Measurements from ENCODE around the gene CRMP1. TPM values are rescaled to one million over a fixed set of nuclear protein-coding genes. Genes with fewer than 3 reads are reported as not detected.

The CRMP1 gene
- total RNA-seq, 1 donor from 2014 or later: 1.4 TPM

GRCh38 chr4:5796976-5797375 is 95.9 kb downstream of the CRMP1 start:
- intact Hi-C loops (cut with micrococcal nuclease): no loop called here
- Histone ChIP-seq H3K4me3 (no peak overlapping the region), H3K4me1 (no peaks in the 10 kb centered on the region), H3K27ac (replicated peaks) (no peak overlapping the region), H3K27me3 (ENCODE audit: low read depth) (no peaks in the 10 kb centered on the region), H3K36me3 (peaks cover 19% of the 10 kb centered on the region), H3K9me3 (replicated peaks) (no peaks in the 10 kb centered on the region)
- DNase-seq: no peak
- no peak for TF ChIP-seq CTCF (IDR thresholded peaks at IDR 0.05; ENCODE audit: borderline replicate concordance)

- no peaks in the 10 kb centered on the region for H3K9me3 ChIP-seq (replicated peaks)
- no peak for DNase-seq
- no peak overlapping the region for H3K27ac ChIP-seq (replicated peaks)
- H3K27me3 ChIP-seq (ENCODE audit: low read depth): no peaks in the 10 kb centered on the region
- H3K4me3 ChIP-seq: no peak overlapping the region
- H3K4me1 ChIP-seq: no peaks in the 10 kb centered on the region
- TF ChIP-seq CTCF (IDR thresholded peaks at IDR 0.05; ENCODE audit: borderline replicate concordance): no peak
- peaks cover 17% of the 10 kb centered on the region for H3K36me3 ChIP-seq
- intact Hi-C loops (cut with micrococcal nuclease): no loop called here
These were observed 97.3 kb downstream of the CRMP1 start for GRCh38 chr4:5795580-5795979.

- TF ChIP-seq CTCF (IDR thresholded peaks at IDR 0.05; ENCODE audit: borderline replicate concordance): no peak
- H3K36me3 ChIP-seq: peaks cover 17% of the 10 kb centered on the region
- intact Hi-C loops (cut with micrococcal nuclease): no loop called here
- H3K4me1 ChIP-seq: no peaks in the 10 kb centered on the region
- no peaks in the 10 kb centered on the region for H3K9me3 ChIP-seq (replicated peaks)
- H3K27ac ChIP-seq (replicated peaks): no peak overlapping the region
- no peak for DNase-seq
- H3K4me3 ChIP-seq: no peak overlapping the region
- H3K27me3 ChIP-seq (ENCODE audit: low read depth): no peaks in the 10 kb centered on the region
These were observed 99.4 kb downstream of the CRMP1 start for GRCh38 chr4:5793514-5793913.

GRCh38 chr4:5791654-5792053 is 101.2 kb downstream of the CRMP1 start:
- Histone ChIP-seq H3K36me3 (peaks cover 17% of the 10 kb centered on the region), H3K4me3 (no peak overlapping the region), H3K9me3 (replicated peaks) (no peaks in the 10 kb centered on the region), H3K27ac (replicated peaks) (no peak overlapping the region), H3K27me3 (ENCODE audit: low read depth) (no peaks in the 10 kb centered on the region), H3K4me1 (no peaks in the 10 kb centered on the region)
- no peak for DNase-seq
- no peak for TF ChIP-seq CTCF (IDR thresholded peaks at IDR 0.05; ENCODE audit: borderline replicate concordance)
- intact Hi-C loops (cut with micrococcal nuclease): no loop called here

GRCh38 chr4:5790546-5790857 is 102.4 kb downstream of the CRMP1 start:
- H3K27me3 ChIP-seq (ENCODE audit: low read depth): no peaks in the 10 kb centered on the region
- intact Hi-C loops (cut with micrococcal nuclease): no loop called here
- H3K4me3 ChIP-seq: no peak overlapping the region
- TF ChIP-seq CTCF (IDR thresholded peaks at IDR 0.05; ENCODE audit: borderline replicate concordance): no peak
- H3K27ac ChIP-seq (replicated peaks): no peak overlapping the region
- peaks cover 7% of the 10 kb centered on the region for H3K4me1 ChIP-seq
- no peaks in the 10 kb centered on the region for H3K9me3 ChIP-seq (replicated peaks)
- peaks cover 14% of the 10 kb centered on the region for H3K36me3 ChIP-seq
- no peak for DNase-seq

- intact Hi-C loops (cut with micrococcal nuclease): no loop called here
- peaks cover 7% of the 10 kb centered on the region for H3K4me1 ChIP-seq
- H3K9me3 ChIP-seq (replicated peaks): no peaks in the 10 kb centered on the region
- H3K27ac ChIP-seq (replicated peaks): no peak overlapping the region
- no peak for TF ChIP-seq CTCF (IDR thresholded peaks at IDR 0.05; ENCODE audit: borderline replicate concordance)
- peaks cover 10% of the 10 kb centered on the region for H3K36me3 ChIP-seq
- H3K27me3 ChIP-seq (ENCODE audit: low read depth): no peaks in the 10 kb centered on the region
- no peak for DNase-seq
- H3K4me3 ChIP-seq: no peak overlapping the region
These were observed 103.7 kb downstream of the CRMP1 start for GRCh38 chr4:5789141-5789540.
